ENCODE results near the gene OTUB2.

DNA sequence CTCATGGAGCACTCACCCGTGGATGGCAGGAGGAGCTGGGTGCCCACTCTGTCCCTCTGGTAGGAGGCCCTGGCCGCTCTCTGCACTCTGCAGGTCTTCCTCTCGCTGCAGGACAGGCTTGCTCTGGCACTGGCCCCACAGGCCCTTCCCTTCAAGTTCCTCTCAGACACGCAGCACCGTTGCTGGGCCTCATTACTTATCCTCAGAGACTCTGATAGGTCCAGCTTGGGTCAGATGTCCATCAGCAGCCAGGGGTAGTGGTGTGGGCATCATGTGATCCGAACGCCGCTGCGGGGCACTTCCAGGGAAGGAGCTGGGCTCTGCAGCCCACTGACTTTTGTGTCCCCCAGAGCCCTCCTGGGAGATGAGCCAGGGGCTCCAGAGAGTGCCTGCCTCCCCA is 11.8 kb downstream of the OTUB2 start:
- TF ChIP-seq, protein P1, sequence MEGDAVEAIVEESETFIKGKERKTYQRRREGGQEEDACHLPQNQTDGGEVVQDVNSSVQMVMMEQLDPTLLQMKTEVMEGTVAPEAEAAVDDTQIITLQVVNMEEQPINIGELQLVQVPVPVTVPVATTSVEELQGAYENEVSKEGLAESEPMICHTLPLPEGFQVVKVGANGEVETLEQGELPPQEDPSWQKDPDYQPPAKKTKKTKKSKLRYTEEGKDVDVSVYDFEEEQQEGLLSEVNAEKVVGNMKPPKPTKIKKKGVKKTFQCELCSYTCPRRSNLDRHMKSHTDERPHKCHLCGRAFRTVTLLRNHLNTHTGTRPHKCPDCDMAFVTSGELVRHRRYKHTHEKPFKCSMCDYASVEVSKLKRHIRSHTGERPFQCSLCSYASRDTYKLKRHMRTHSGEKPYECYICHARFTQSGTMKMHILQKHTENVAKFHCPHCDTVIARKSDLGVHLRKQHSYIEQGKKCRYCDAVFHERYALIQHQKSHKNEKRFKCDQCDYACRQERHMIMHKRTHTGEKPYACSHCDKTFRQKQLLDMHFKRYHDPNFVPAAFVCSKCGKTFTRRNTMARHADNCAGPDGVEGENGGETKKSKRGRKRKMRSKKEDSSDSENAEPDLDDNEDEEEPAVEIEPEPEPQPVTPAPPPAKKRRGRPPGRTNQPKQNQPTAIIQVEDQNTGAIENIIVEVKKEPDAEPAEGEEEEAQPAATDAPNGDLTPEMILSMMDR (IDR thresholded peaks at IDR 0.05; ENCODE audit: low read length), result no peak
- no peak for TF ChIP-seq EZH2 (IDR thresholded peaks at IDR 0.05; ENCODE audit: borderline replicate concordance, low read length)
